Ovary (tissue), 3 donors: ENCODE results near the gene GCNT2.
"Not testable (repeated sequence)": the region's sequence is repeated elsewhere in the genome, so short reads cannot be mapped to it uniquely, and the experiment has no call there.

Experiments used
- POLR2A ChIP-seq: fragments of 450-650 bp; IDR thresholded peaks from one replicate; pipeline ENCODE4 v1.6.1; 2017; ENCODE audit warnings: antibody characterized with exemption, mild to moderate bottlenecking, moderate library complexity
- TF ChIP-seq, protein P1 (sequence below), 3 donors: fragments of 450-650 bp in 2 of 3; fragments of 200-600 bp in 1 of 3; IDR thresholded peaks; one replicate each; pipeline versions ENCODE4 v1.5.1 to v1.8.0; 2016 to 2022; ENCODE audit warnings: antibody characterized with exemption in 3 of 3, mild to moderate bottlenecking in 1 of 3
- donor health status: DM: no; HTN: no; CAD: no.

DNA sequence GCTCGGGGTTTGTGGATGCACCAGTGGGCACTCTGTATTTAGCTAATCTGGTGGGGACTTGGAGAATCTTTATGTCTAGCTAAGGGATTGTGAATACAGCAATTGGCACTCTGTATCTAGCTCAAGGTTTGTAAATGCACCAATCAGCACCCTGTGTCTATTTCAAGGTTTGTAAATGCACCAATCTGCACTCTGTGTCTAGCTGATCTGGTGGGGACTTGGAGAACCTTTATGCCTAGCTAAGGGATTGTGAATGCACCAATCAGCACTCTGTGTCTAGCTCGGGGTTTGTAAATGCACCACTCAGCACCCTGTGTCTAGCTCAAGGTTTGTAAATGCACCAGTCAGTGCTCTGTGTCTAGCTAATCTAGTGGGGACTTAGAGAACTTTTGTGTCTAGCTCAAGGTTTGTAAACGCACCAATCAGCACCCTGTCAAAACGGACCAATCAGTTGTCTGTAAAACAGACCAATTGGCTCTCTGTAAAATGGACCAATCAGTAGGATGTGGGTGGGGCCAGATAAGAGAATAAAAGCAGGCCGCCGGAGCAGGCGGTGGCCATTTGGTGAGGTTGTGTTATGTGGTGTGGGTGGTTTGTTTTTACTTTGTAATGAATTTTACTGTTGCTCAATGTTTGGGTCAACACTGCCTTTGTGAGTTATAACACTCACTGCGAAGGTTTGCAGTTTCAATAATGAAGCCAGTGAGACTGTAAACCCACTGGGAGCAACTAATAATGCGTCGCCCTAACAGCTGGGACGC lies 139.5 kb downstream of the GCNT2 start:
- TF ChIP-seq, protein P1, sequence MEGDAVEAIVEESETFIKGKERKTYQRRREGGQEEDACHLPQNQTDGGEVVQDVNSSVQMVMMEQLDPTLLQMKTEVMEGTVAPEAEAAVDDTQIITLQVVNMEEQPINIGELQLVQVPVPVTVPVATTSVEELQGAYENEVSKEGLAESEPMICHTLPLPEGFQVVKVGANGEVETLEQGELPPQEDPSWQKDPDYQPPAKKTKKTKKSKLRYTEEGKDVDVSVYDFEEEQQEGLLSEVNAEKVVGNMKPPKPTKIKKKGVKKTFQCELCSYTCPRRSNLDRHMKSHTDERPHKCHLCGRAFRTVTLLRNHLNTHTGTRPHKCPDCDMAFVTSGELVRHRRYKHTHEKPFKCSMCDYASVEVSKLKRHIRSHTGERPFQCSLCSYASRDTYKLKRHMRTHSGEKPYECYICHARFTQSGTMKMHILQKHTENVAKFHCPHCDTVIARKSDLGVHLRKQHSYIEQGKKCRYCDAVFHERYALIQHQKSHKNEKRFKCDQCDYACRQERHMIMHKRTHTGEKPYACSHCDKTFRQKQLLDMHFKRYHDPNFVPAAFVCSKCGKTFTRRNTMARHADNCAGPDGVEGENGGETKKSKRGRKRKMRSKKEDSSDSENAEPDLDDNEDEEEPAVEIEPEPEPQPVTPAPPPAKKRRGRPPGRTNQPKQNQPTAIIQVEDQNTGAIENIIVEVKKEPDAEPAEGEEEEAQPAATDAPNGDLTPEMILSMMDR (IDR thresholded peaks at IDR 0.05): not testable (repeated sequence)
- TF ChIP-seq POLR2A: not testable (repeated sequence)
